Measurements from ENCODE around the gene SLFN14.
A peak's percentile ranks its signal among the peaks of the same experiment; 100 is the strongest.
"Not testable (repeated sequence)": the region's sequence is repeated elsewhere in the genome, so short reads cannot be mapped to it uniquely, and the experiment has no call there.

SLFN14 gene

GRCh38 chr17:35560703-35561102 lies at the start of gene SLFN14:
Gene SLFN14, minus strand, starts transcription at chr17:35560819. Its CDS starts 2,757 bp downstream, at chr17:35558062.
- DNase-seq = no peak

- DNase-seq = no peak
Observed at GRCh38 chr17:35609831-35610230, 49.2 kb upstream of the SLFN14 start.

GRCh38 chr17:35607239-35607847 lies 46.7 kb upstream of the SLFN14 start:
- DNase-seq = no peak

GRCh38 chr17:35605678-35606077 lies 45.1 kb upstream of the SLFN14 start:
- DNase-seq = no peak

- no peak for DNase-seq
Observed at GRCh38 chr17:35603674-35604073, 43.1 kb upstream of the SLFN14 start.

- DNase-seq = no peak
Observed at GRCh38 chr17:35597604-35598003, 37.0 kb upstream of the SLFN14 start.

GRCh38 chr17:35596530-35597233 lies 36.1 kb upstream of the SLFN14 start:
- no peak for DNase-seq

GRCh38 chr17:35596072-35596471 lies 35.5 kb upstream of the SLFN14 start:
- no peak for DNase-seq

- DNase-seq = no peak
Observed at GRCh38 chr17:35588196-35588920, 27.7 kb upstream of the SLFN14 start.

GRCh38 chr17:35587074-35587961 lies 26.7 kb upstream of the SLFN14 start, which contains the start of gene AP2B1:
Gene AP2B1, plus strand, starts transcription at chr17:35587322. Its CDS starts 6,709 bp downstream, at chr17:35594031.
- peak; percentile 95 for DNase-seq

GRCh38 chr17:35586569-35587073 lies 26.0 kb upstream of the SLFN14 start:
- peak; percentile 50 for DNase-seq

GRCh38 chr17:35584061-35584460 lies 23.4 kb upstream of the SLFN14 start:
- DNase-seq = no peak

GRCh38 chr17:35578929-35579432 lies 18.4 kb upstream of the SLFN14 start:
- DNase-seq = no peak

GRCh38 chr17:35578197-35578928 lies 17.7 kb upstream of the SLFN14 start, which contains the start of gene PEX12:
Gene PEX12, minus strand, starts transcription at chr17:35578571. Its CDS starts 550 bp downstream, at chr17:35578021.
- DNase-seq = peak; percentile 94

GRCh38 chr17:35577830-35578196 lies 17.2 kb upstream of the SLFN14 start:
- no peak for DNase-seq

- no peak for DNase-seq
Observed at GRCh38 chr17:35575759-35576158, 15.1 kb upstream of the SLFN14 start.

- DNase-seq = no peak
Observed at GRCh38 chr17:35569405-35569804, 8.8 kb upstream of the SLFN14 start.

GRCh38 chr17:35568561-35568960 lies 7.9 kb upstream of the SLFN14 start:
- DNase-seq = no peak

GRCh38 chr17:35566968-35567367 lies 6.3 kb upstream of the SLFN14 start:
- no peak for DNase-seq

- not testable (repeated sequence) for DNase-seq
Observed at GRCh38 chr17:35563181-35563580, 2.6 kb upstream of the SLFN14 start.

- DNase-seq = no peak
Observed at GRCh38 chr17:35559495-35560210, 966 bp downstream of the SLFN14 start.

Measured in NCI-H146 (cell line).